Hepatocyte (in vitro differentiated cells): ENCODE measurements around the gene PCYT2. TPM values are rescaled to one million over a fixed set of nuclear protein-coding genes. Genes with fewer than 3 reads are reported as not detected.

Experiments used
- DNase-seq: peaks from one replicate; pipeline ENCODE4 v3.0.0-alpha.2; 2016; ENCODE audit warnings: low spot score
- H2AFZ ChIP-seq: fragments of 200-600 bp; sonication (generic); 2 replicates; pipeline ENCODE4 v1.6.0; 2016; ENCODE audit warnings: antibody characterized with exemption, mild to moderate bottlenecking
- H3K27ac ChIP-seq: fragments of 200-600 bp; sonication (generic); 2 replicates; pipeline ENCODE4 v1.5.1; 2016; ENCODE audit warnings: mild to moderate bottlenecking
- H3K27me3 ChIP-seq: fragments of 200-600 bp; sonication (generic); 2 replicates; pipeline ENCODE4 v1.6.1; 2016
- H3K36me3 ChIP-seq: fragments of 200-600 bp; sonication (generic); replicated peaks from 2 replicates; pipeline ENCODE4 v1.5.1; 2016; ENCODE audit warnings: low read depth; ENCODE audit not compliant: insufficient read depth
- H3K4me1 ChIP-seq: fragments of 200-600 bp; sonication (generic); 2 replicates; pipeline ENCODE4 v1.5.1; 2016; ENCODE audit warnings: mild to moderate bottlenecking, moderate library complexity; ENCODE audit not compliant: insufficient read depth
- H3K4me2 ChIP-seq: fragments of 200-600 bp; sonication (generic); 2 replicates; pipeline ENCODE4 v1.6.0; 2016
- H3K4me3 ChIP-seq: fragments of 200-600 bp; sonication (generic); 2 replicates; pipeline ENCODE4 v1.5.1; 2016; ENCODE audit warnings: mild to moderate bottlenecking
- H3K79me2 ChIP-seq: fragments of 200-600 bp; sonication (generic); 2 replicates; pipeline ENCODE4 v1.6.0; 2017; ENCODE audit warnings: mild to moderate bottlenecking
- H3K9me2 ChIP-seq: fragments of 200-600 bp; sonication (generic); replicated peaks from 2 replicates; pipeline ENCODE4 v1.6.0; 2017; ENCODE audit warnings: mild to moderate bottlenecking; ENCODE audit not compliant: insufficient read depth
- H3K9me3 ChIP-seq: fragments of 200-600 bp; sonication (generic); 2 replicates; pipeline ENCODE4 v1.5.1; 2016; ENCODE audit warnings: low read depth, mild to moderate bottlenecking
- H4K20me1 ChIP-seq: fragments of 200-600 bp; sonication (generic); 2 replicates; pipeline ENCODE4 v1.6.0; 2016; ENCODE audit warnings: mild to moderate bottlenecking; ENCODE audit not compliant: insufficient read depth, poor library complexity, severe bottlenecking
- CTCF ChIP-seq: fragments of 200-600 bp; sonication (generic); IDR thresholded peaks from 2 replicates; pipeline ENCODE4 v1.5.1; 2016; ENCODE audit warnings: antibody characterized with exemption, mild to moderate bottlenecking; ENCODE audit not compliant: poor library complexity
- EZH2 ChIP-seq: fragments of 200-600 bp; sonication (generic); IDR thresholded peaks from 2 replicates; pipeline ENCODE4 v1.6.1; 2016; ENCODE audit warnings: antibody characterized with exemption, mild to moderate bottlenecking, borderline replicate concordance
- EZH2phosphoT487 ChIP-seq: fragments of 200-600 bp; sonication (generic); IDR thresholded peaks from one replicate; pipeline ENCODE4 v1.6.1; 2018; ENCODE audit warnings: antibody characterized with exemption, mild to moderate bottlenecking, low read depth, moderate library complexity; ENCODE audit not compliant: unreplicated experiment, severe bottlenecking
- WGBS: methylation state at CpG from one replicate; pipeline ENCODE4 v1.1.6; 2016; ENCODE audit warnings: low lambda C conversion rate; ENCODE audit errors: missing lambda C conversion rate; 5-methylcytosine and 5-hydroxymethylcytosine counted together
- polyA plus RNA-seq: library from polyadenylated mRNA; unstranded; fragments of >200 nt; fragmentation: Nextera tagmentation; extraction: Ambion mirVana; gene quantifications from 2 replicates; pipeline ENCODE4 v1.2.1, GENCODE V29; 2016
- total RNA-seq: library from RNA; depleted of rRNA; stranded (reverse); fragments of >200 nt; gene quantifications from 2 replicates; pipeline ENCODE4 v1.2.3, GENCODE V29; 2014

The PCYT2 gene
- total and polyA plus RNA-seq, 2 experiments from 2014 or later = 84.7 to 126 TPM

DNA sequence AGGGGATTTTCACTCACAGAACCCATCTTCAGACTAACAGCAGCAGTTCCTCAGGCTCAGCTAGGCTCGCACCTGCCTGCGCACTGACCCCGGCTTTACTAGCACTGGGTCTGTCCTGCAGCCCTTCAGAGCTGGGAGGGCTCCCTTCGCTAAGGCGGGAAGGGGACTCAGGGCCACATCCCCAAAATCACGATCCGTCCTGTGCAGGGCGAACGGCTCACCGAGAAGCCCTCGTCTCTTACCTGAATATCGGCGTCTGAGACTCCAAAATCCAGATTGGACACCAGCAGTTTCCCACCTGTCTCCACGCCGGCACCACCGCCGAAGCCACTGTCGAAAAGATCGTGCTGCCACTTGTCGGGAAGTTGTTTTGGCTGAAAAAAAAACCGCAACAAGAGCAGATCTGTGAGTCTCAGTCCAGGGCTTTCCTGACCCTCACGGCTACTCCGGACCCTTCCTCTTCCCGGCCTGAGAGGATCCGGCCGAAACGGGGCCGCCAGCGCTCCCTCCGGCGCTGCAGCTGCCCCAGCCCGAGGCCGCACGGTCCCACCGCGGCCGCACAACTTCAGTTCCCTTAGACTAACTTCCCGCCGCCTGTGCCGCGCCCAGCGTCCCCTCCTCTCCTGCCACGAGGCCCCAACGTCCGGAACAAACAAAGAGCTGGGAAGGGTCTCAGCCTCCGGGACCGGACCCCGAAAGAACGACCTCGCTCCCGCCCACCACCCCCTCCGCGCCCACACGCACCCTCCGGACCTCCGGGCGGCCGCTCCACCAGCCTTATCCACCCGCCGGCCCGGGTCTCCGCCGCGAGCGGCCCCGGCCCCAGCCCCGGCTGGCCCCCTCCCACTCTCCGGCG lies 20.5 kb downstream of the PCYT2 start:
- peaks cover 55% of the 10 kb centered on the region for H3K79me2 ChIP-seq
- no peaks in the 10 kb centered on the region for H3K9me3 ChIP-seq
- no peaks in the 10 kb centered on the region for H3K36me3 ChIP-seq
- H3K27me3 ChIP-seq = no peaks in the 10 kb centered on the region
- TF ChIP-seq EZH2 (no peak), EZH2phosphoT487 (no peak), CTCF (no peak)
- H4K20me1 ChIP-seq = no peaks in the 10 kb centered on the region
- 27% methylated on average over 33 of the region's 69 CpGs for WGBS
- H3K27ac ChIP-seq = peak overlapping the region; percentile 93
- H2AFZ ChIP-seq = no peak overlapping the region
- peaks cover 6% of the 10 kb centered on the region for H3K4me1 ChIP-seq
- H3K4me2 ChIP-seq = peak overlapping the region; percentile 92
- DNase-seq = peak; percentile 50
- H3K4me3 ChIP-seq = peak overlapping the region; percentile 87
- H3K9me2 ChIP-seq = no peaks in the 10 kb centered on the region

- Histone ChIP-seq H3K9me3 (no peaks in the 10 kb centered on the region), H2AFZ (no peak overlapping the region), H4K20me1 (no peaks in the 10 kb centered on the region), H3K9me2 (no peaks in the 10 kb centered on the region), H3K4me1 (peaks cover 6% of the 10 kb centered on the region), H3K79me2 (peaks cover 55% of the 10 kb centered on the region), H3K27ac (no peak overlapping the region), H3K27me3 (no peaks in the 10 kb centered on the region), H3K4me3 (no peak overlapping the region), H3K4me2 (peak overlapping the region; percentile 92), H3K36me3 (no peaks in the 10 kb centered on the region)
- no peak for TF ChIP-seq EZH2phosphoT487
- TF ChIP-seq EZH2 = no peak
- no peak for TF ChIP-seq CTCF
- DNase-seq = peak; percentile 2
- WGBS = 99% methylated on average over 9 of the region's 9 CpGs
These were observed 21.6 kb downstream of the PCYT2 start for GRCh38 chr17:81889602-81890001.

DNA sequence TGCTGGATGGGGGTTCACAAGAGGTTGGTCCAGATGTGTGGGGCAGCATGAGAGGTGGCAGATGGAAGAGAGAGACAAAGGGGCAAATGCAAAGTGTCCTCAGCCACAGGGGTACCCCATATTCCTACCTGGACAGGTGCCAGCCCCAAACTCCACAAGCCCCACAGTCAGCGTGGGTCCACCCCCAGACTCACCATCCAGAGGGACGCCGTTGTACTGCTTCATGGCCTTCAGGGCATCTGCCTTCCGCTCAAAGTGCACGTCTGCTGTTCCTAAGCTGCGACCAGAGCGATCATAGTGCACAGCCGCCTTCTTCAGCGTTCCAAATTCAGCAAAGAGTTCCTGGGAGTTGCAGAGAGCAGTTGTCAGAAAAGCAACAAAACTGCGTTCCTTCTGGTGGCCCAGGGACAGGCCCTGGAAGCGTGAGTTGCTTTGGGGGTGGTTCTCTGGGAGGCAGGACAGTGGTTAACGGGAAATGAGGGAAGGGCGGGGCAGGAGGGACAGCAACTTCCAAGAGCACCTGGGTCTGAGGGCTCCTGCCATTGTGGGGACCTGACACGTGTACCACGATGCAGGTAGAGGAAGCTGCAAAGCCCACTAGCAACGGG lies 22.1 kb downstream of the PCYT2 start:
- peak; percentile 4 for DNase-seq
- Histone ChIP-seq H2AFZ (no peak overlapping the region), H4K20me1 (no peaks in the 10 kb centered on the region), H3K4me2 (no peak overlapping the region), H3K79me2 (peaks cover 55% of the 10 kb centered on the region), H3K36me3 (no peaks in the 10 kb centered on the region), H3K27me3 (no peaks in the 10 kb centered on the region), H3K27ac (no peak overlapping the region), H3K4me3 (no peak overlapping the region), H3K9me2 (no peaks in the 10 kb centered on the region), H3K4me1 (peaks cover 6% of the 10 kb centered on the region), H3K9me3 (no peaks in the 10 kb centered on the region)
- TF ChIP-seq CTCF = no peak
- TF ChIP-seq EZH2 = no peak
- no peak for TF ChIP-seq EZH2phosphoT487
- 95% methylated on average over 16 of the region's 16 CpGs for WGBS
